Measurements from ENCODE around the gene SEMA3F.
A peak's percentile ranks its signal among the peaks of the same experiment; 100 is the strongest.

SEMA3F gene

GRCh38 chr3:50147016-50147415 is 8.1 kb upstream of the SEMA3F start:
- TF ChIP-seq CTCF (conservative IDR thresholded peaks at IDR 0.05; ENCODE audit: control insufficient read depth, insufficient read depth, low read depth, low read length) = no peak
- no peak for DNase-seq (ENCODE audit: low read depth)
- no peak overlapping the region for H3K4me3 ChIP-seq (ENCODE audit: control insufficient read depth, low read depth, low read length)

- H3K4me3 ChIP-seq (ENCODE audit: control insufficient read depth, low read depth, low read length) = no peak overlapping the region
- TF ChIP-seq CTCF (conservative IDR thresholded peaks at IDR 0.05; ENCODE audit: control insufficient read depth, insufficient read depth, low read depth, low read length) = no peak
- DNase-seq (ENCODE audit: low read depth) = no peak
These were observed 7.7 kb upstream of the SEMA3F start for GRCh38 chr3:50147447-50147846.

GRCh38 chr3:50147861-50148260 is 7.3 kb upstream of the SEMA3F start:
- DNase-seq (ENCODE audit: low read depth) = peak; percentile 19
- TF ChIP-seq CTCF (conservative IDR thresholded peaks at IDR 0.05; ENCODE audit: control insufficient read depth, insufficient read depth, low read depth, low read length) = no peak
- H3K4me3 ChIP-seq (ENCODE audit: control insufficient read depth, low read depth, low read length) = no peak overlapping the region

- no peak for DNase-seq (ENCODE audit: low read depth)
- no peak for TF ChIP-seq CTCF (conservative IDR thresholded peaks at IDR 0.05; ENCODE audit: control insufficient read depth, insufficient read depth, low read depth, low read length)
- H3K4me3 ChIP-seq (ENCODE audit: control insufficient read depth, low read depth, low read length) = no peak overlapping the region
These were observed 4.7 kb upstream of the SEMA3F start for GRCh38 chr3:50150404-50150750.

GRCh38 chr3:50150863-50151686 is 4.0 kb upstream of the SEMA3F start:
- DNase-seq (ENCODE audit: low read depth) = no peak
- no peak overlapping the region for H3K4me3 ChIP-seq (ENCODE audit: control insufficient read depth, low read depth, low read length)
- no peak for TF ChIP-seq CTCF (conservative IDR thresholded peaks at IDR 0.05; ENCODE audit: control insufficient read depth, insufficient read depth, low read depth, low read length)

- DNase-seq (ENCODE audit: low read depth) = no peak
- TF ChIP-seq CTCF (conservative IDR thresholded peaks at IDR 0.05; ENCODE audit: control insufficient read depth, insufficient read depth, low read depth, low read length) = no peak
- H3K4me3 ChIP-seq (ENCODE audit: control insufficient read depth, low read depth, low read length) = no peak overlapping the region
These were observed 3.4 kb upstream of the SEMA3F start for GRCh38 chr3:50151728-50152127.
